ENCODE results near the gene WASF2.
"Not testable (repeated sequence)": the region's sequence is repeated elsewhere in the genome, so short reads cannot be mapped to it uniquely, and the experiment has no call there.

Gene WASF2

DNA sequence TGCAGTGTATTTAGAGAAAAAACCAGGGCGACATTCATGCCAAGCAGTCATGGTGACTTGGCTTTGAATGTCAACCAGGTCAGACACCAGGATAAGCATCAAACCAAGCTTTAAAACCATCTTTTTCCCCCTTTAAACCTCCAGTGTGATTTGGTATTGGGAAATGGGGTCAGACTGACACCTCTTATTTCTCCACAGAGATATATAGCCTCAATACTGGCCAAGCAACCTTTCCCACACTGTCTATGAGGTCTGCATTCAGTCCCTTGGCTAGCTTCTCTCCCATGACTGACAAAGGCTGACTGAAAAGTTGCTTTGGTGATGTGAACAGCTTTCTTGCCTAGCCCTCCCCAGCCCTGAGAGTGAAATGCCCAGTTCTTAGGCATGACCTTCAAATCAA, 75.9 kb downstream of the WASF2 start:
- DNase-seq: no peak

- DNase-seq: no peak
Observed at GRCh38 chr1:27413004-27413403, 77.0 kb downstream of the WASF2 start.

- no peak for DNase-seq
Observed at GRCh38 chr1:27412502-27412901, 77.5 kb downstream of the WASF2 start.

GRCh38 chr1:27410709-27411108, 79.3 kb downstream of the WASF2 start:
- no peak for DNase-seq

GRCh38 chr1:27409669-27410068, 80.3 kb downstream of the WASF2 start:
- no peak for DNase-seq

DNA sequence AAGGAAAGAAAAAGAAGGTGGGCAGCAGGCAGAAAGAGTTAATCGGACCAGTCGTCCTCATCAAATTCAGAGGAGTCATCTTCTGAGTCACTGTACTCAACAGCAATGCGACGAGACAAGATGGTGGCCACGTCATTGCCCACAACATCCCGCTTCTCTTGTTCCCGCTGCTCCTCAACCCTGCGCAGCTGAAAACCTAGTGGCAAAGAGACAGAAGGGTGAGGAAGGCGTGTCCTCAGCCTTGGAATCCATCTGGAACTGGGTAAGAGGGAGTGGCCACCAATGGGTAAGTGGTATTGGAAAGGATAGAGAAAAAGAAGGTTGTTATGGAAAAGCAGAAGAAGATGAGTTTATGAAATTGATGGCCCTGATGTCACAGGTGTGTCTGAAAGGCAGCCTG, 81.8 kb downstream of the WASF2 start:
- no peak for DNase-seq

GRCh38 chr1:27406791-27407190, 83.2 kb downstream of the WASF2 start:
- DNase-seq: not testable (repeated sequence)

DNA sequence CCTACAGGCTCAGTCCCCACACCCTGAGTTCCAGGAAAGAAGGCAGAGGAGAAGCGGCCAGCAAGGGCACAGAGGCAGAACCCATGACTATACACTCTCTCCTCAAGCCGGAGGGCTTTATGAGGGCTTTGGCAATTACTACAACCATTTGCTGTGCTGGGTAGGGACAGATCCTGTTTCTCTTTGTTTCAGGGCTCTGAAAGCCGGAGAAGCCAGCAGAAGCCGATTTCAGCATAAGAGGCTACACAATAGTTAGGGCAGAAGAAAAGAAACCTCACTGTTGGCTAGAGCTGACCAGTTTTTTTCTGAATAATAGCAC, 83.6 kb downstream of the WASF2 start:
- DNase-seq: no peak

GRCh38 chr1:27405598-27406361, 84.2 kb downstream of the WASF2 start:
- not testable (repeated sequence) for DNase-seq

DNA sequence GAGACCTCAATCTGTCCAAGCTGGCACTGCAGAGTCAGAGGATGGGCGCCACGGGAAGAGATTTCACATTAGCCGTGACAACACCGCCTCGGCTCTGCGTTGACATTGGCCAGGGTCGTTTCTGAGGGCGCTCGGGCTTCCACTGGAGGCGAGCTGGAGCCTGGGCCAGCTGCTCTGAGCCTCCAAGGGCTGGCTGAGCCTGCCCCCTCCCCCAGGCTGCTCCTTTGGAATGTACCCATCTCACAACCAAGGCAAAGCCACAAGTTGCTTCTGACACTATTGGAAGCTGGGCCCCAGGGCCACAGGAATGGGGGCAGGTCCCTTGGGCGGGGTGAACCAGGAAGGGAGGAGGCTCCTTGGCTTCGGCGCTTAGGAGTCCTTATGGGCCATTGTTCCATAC, 84.9 kb downstream of the WASF2 start:
- no peak for DNase-seq

- DNase-seq: no peak
Observed at GRCh38 chr1:27403931-27404330, 86.0 kb downstream of the WASF2 start.

DNA sequence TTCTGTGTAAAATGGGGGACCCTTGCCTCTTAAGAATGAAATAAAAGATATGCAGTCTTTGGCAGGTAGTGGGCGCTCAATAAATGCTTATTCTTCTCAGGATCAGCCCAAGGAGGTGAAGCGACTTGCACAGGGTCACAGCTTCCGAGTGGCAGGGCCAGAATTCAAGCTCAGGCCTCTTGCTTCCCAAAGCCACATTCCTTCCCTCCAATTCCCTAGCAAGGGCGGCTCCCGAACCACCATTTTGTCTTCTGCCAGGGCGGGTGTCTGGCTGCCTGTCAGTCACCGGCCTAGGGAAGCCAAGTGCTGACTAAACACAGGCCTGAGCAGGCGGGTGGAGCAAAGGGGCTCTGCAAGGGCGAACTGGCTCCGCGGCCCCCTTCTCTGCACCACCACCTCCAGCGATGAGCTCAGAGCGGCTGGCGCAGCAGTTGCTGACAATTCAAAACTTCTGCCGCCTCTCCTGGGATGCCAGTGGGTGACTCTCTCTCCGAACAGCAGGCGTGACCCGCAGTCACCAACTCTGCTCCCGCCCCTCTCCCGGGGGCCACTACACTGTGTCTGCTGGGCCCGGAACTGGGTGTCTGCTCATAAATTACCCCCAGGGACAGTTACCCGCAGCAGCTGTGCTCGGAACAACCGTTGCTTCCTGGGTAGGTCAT, 86.8 kb downstream of the WASF2 start:
- no peak for DNase-seq

DNA sequence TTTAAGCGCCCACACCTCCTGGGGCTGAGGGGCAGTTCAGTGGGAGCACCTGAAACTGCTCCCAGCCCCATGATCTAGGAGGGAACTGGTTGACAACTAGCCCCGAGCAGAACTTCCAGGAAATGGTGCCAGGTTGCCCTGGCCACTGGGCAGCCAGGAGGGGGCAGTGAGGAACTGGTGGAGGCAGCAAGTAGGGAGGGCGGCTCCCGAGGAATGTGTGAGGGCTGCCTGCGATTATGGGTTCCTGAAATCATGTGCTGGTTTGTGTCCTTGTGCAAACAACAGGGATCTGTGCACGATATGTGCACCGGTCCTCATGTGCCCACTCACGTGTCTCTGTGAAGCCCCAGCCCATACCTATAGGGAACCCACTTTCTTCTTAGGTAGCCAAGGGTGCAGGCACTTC, 87.6 kb downstream of the WASF2 start:
- DNase-seq: no peak

DNA sequence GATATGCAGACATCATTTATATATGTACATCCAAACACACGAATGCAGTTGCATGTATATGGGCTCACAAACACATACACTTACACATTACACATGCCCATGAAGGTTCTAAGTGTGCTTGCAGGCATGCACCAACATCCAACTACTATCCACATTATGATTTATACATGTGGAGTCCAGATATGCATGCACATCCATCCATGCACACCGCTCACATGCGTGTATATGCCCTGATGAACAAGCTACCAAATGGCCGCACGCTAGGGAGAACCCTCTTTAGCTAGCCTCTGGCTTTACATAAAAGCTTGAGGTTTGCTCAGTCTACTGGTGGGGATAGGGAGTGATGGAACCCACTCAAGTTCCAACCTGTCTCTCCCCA, 89.0 kb downstream of the WASF2 start:
- DNase-seq: no peak

DNA sequence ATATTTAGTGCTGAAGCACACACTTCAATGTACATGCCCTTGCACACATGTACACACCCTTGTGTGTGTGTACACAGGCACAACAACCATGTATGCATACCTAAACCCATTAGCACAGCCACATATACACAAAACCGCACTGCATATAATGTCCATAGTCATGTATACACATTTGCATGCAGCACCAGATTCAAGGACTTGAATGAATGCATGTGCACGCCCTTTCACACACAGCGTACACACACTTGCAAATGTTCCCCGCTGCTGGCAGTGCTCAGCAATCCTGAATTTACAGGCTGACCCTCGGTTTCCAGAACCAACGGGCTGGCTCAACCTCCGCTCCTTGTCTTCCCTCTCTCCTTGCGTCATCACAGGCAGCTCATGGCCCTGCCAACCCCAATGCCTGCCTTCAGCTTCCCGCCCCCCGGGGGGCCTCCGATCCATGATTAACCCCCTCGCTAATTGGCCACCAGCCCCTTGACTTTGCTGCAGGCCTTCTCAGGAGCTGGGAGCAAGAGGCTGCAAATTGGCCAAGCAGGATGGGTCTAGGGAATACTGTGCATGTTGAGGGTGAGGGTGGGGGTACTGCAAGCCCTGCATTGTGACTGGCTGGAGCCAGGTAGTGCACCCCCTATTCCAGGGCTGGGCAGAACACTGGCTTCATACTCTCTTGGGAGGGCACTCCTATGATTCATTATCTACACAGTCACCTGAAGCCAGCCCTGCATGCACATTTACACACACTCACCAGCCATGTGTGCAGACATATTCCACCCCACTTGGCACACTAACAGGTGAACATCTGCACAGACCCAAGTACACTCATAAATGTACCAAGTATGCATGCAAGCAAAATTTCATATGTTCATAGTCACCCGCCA, 89.6 kb downstream of the WASF2 start:
- DNase-seq: no peak

DNA sequence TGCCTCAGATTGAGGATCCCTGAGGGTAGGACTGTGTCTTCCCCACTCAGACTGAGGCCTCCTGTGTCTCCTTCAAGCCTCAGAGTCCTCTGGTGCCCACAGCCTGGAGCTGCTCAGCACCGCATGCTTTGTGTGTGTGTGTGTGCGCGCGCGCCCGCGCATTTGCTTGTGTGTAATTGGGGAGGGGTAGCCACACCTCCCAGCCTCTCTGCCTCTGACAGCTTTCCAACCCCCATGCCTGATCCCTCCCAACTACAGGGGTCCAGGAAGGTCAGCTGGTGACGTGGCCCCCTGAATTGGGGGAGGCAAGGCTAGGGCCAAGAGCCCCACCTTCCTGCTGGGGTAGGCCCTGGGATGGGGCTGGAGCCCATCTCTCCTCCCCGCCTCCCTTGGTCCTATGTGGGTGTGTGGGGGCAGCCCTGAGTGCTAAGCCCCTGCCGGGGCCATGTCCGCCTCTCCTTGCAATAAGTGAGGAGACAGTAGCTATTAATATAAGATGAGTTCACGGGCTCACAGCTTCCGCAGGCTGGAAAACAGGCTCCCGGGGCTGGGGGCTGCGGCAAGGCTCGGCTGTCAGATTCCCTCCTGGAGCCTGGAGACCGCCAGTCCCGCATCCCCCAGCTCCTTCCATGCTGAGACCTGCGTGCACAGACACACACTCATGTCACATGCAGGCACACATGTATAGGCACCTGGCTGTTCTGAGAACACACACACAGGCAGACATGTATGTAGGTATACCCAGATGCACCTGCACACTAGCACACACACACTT, 90.5 kb downstream of the WASF2 start:
- DNase-seq: no peak

- DNase-seq: no peak
Observed at GRCh38 chr1:27398405-27399149, 91.4 kb downstream of the WASF2 start.

DNA sequence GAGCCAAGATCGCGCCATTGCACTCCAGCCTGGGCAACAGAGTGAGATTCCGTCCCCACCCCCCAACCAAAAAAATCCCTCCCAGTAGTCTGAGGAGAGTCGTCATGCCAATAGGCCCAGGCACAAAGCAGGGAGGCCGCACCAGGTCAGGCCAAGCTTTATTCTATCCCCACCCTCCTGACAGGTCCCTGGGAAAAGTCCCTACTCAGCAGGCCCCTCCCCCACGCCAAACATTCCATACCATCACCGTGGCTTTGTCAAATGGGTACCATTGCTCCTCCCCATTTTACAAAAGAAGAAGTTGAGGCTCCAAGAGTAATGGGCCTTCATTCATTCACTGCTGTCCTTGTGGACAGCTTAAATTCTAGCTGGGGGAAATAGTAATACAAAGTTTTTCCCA, 92.2 kb downstream of the WASF2 start:
- no peak for DNase-seq

DNA sequence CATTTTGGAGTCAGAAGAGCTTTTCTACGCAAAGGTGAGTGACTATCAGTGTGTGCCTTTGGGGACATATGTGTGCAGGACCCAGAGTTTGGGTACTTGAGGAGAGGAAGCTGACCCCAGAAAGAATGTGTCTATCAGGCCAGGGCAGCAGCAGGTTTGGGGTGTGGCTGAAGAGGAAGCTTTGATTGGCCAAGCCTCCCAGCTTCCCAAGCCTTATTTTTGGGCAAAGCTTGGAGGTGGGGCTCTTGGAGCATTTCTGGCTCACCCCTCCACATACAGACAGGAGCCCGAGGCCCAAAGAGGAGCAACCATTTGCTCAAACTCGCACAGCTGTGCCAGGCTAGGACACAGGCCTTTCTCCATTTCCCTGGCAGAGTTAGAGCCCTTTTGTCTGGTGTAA, 92.9 kb downstream of the WASF2 start:
- DNase-seq: no peak

GRCh38 chr1:27395441-27396195, 94.3 kb downstream of the WASF2 start:
- peak; percentile 74 for DNase-seq

DNA sequence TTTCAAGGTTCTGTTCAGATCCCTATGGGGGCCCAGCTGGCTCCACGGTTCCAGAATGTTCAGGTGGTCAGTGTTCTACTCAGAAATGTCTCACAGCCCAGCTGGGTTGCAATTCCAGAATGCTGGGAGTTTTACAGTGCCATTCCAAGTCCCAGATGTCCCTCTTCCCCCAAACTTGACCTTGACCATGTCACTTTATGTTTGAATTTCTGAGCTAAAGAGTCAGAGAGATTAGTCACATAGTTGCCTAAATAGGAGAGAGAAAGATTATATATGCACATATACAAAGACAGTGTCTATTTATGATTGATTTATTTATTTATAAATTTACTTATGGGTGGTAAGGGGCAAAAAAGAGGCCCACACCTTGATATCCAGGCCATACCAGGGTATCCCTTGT, 95.0 kb downstream of the WASF2 start:
- DNase-seq: no peak

- no peak for DNase-seq
Observed at GRCh38 chr1:27394282-27394658, 95.7 kb downstream of the WASF2 start.

Data from effector CD8-positive, alpha-beta T cell (primary cell).